ENCODE results near the gene RAB4B. TPM values are rescaled to one million over a fixed set of nuclear protein-coding genes. Genes with fewer than 3 reads are reported as not detected.

The RAB4B gene
- polyA plus RNA-seq, 1 donor, result 8.8 TPM

Other genes starting within 250 kb of the RAB4B start
- 48.2 TPM for gene SHKBP1, start 201.4 kb upstream of the RAB4B start, polyA plus RNA-seq (ENCODE audit: insufficient read length)
- 187 TPM for gene LTBP4, start 176.9 kb upstream of the RAB4B start, polyA plus RNA-seq (ENCODE audit: insufficient read length)
- gene NUMBL, start 87.6 kb upstream of the RAB4B start, polyA plus RNA-seq (ENCODE audit: insufficient read length), result 11.8 TPM
- gene COQ8B, start 61.4 kb upstream of the RAB4B start, polyA plus RNA-seq (ENCODE audit: insufficient read length), result 30.3 TPM
- 11.5 TPM for gene ITPKC, start 61.1 kb upstream of the RAB4B start, polyA plus RNA-seq (ENCODE audit: insufficient read length)
- gene ACTMAP, start 27.8 kb upstream of the RAB4B start, polyA plus RNA-seq (ENCODE audit: insufficient read length), result 18.5 TPM
- gene SNRPA, start 27.0 kb upstream of the RAB4B start, polyA plus RNA-seq (ENCODE audit: insufficient read length), result 117 TPM
- 4.2 TPM for gene MIA, start 2.7 kb upstream of the RAB4B start, polyA plus RNA-seq (ENCODE audit: insufficient read length)
- gene EGLN2, start 20.9 kb downstream of the RAB4B start, polyA plus RNA-seq (ENCODE audit: insufficient read length), result 59.5 TPM
- gene CYP2A6, start 72.2 kb downstream of the RAB4B start, polyA plus RNA-seq (ENCODE audit: insufficient read length), result 0.35 TPM
- gene CYP2A7, start 104.0 kb downstream of the RAB4B start, polyA plus RNA-seq (ENCODE audit: insufficient read length), result 0.40 TPM
- gene CYP2B6, start 213.0 kb downstream of the RAB4B start, polyA plus RNA-seq (ENCODE audit: insufficient read length), result 3.6 TPM